Astrocyte (in vitro differentiated cells and primary cell): ENCODE measurements around the gene CDC25C.

Experiments used
- EZH2 ChIP-seq: IDR thresholded peaks from 2 replicates; pipeline ENCODE4 v1.6.1; 2012; ENCODE audit warnings: mild to moderate bottlenecking, low read length, inconsistent platforms; ENCODE audit not compliant: insufficient read depth
- TF ChIP-seq, protein P1 (sequence below): IDR thresholded peaks from 2 replicates; pipeline ENCODE4 v1.5.1; 2011; ENCODE audit warnings: low read depth, mild to moderate bottlenecking, inconsistent platforms, low read length, moderate library complexity; ENCODE audit not compliant: insufficient read depth

DNA sequence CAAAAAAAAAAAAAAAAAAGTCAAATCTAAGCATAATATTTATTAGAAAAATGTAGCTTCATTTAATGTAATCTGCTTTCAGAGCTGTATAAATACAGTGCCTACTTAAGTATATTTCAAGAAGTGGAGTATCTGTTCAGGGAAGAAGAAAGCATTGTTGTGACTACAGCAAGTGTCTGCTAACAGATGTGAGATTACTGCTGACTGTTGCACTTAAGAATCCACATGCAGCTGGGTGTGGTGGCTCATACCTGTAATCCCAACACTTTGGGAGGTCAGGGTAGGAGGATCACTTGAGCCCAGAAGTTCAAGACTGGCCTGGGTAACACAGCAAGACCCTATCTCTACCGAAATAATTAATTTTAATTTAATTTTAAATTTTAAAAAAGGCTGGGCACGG lies 39.9 kb upstream of the CDC25C start:
- TF ChIP-seq, protein P1, sequence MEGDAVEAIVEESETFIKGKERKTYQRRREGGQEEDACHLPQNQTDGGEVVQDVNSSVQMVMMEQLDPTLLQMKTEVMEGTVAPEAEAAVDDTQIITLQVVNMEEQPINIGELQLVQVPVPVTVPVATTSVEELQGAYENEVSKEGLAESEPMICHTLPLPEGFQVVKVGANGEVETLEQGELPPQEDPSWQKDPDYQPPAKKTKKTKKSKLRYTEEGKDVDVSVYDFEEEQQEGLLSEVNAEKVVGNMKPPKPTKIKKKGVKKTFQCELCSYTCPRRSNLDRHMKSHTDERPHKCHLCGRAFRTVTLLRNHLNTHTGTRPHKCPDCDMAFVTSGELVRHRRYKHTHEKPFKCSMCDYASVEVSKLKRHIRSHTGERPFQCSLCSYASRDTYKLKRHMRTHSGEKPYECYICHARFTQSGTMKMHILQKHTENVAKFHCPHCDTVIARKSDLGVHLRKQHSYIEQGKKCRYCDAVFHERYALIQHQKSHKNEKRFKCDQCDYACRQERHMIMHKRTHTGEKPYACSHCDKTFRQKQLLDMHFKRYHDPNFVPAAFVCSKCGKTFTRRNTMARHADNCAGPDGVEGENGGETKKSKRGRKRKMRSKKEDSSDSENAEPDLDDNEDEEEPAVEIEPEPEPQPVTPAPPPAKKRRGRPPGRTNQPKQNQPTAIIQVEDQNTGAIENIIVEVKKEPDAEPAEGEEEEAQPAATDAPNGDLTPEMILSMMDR = no peak
- TF ChIP-seq EZH2 = no peak
